HG03159 (cell line): ENCODE results near the gene NUFIP1.
"Not testable (repeated sequence)": the region's sequence is repeated elsewhere in the genome, so short reads cannot be mapped to it uniquely, and the experiment has no call there.

Experiments used
- ATAC-seq: cut with Tn5 transposase; IDR thresholded peaks from one replicate; pipeline ENCODE4 v1.9.1; 2021; ENCODE audit warnings: mild to moderate bottlenecking, moderate library complexity; ENCODE audit not compliant: unreplicated experiment

NUFIP1 gene

GRCh38 chr13:44971656-44972595, 17.3 kb downstream of the NUFIP1 start:
- no peak for ATAC-seq

GRCh38 chr13:44969551-44970484, 19.5 kb downstream of the NUFIP1 start:
- no peak for ATAC-seq

GRCh38 chr13:44968434-44968815, 20.8 kb downstream of the NUFIP1 start:
- ATAC-seq = no peak

GRCh38 chr13:44967704-44968433, 21.4 kb downstream of the NUFIP1 start:
- no peak for ATAC-seq

- no peak for ATAC-seq
Observed at GRCh38 chr13:44961997-44962396, 27.3 kb downstream of the NUFIP1 start.

GRCh38 chr13:44955406-44955805, 33.9 kb downstream of the NUFIP1 start:
- no peak for ATAC-seq

- no peak for ATAC-seq
Observed at GRCh38 chr13:44954224-44954623, 35.0 kb downstream of the NUFIP1 start.

GRCh38 chr13:44952671-44953070, 36.6 kb downstream of the NUFIP1 start:
- ATAC-seq = no peak

- ATAC-seq = no peak
Observed at GRCh38 chr13:44951184-44951583, 38.1 kb downstream of the NUFIP1 start.

GRCh38 chr13:44943411-44943810, 45.9 kb downstream of the NUFIP1 start:
- ATAC-seq = not testable (repeated sequence)

- no peak for ATAC-seq
Observed at GRCh38 chr13:44938854-44939253, 50.4 kb downstream of the NUFIP1 start.

- no peak for ATAC-seq
Observed at GRCh38 chr13:44936246-44936645, 53.0 kb downstream of the NUFIP1 start.

- no peak for ATAC-seq
Observed at GRCh38 chr13:44934724-44935123, 54.5 kb downstream of the NUFIP1 start.

- no peak for ATAC-seq
Observed at GRCh38 chr13:44932850-44933251, 56.4 kb downstream of the NUFIP1 start.

GRCh38 chr13:44932171-44932849, 57.0 kb downstream of the NUFIP1 start:
- ATAC-seq = no peak

- no peak for ATAC-seq
Observed at GRCh38 chr13:44930963-44931623, 58.2 kb downstream of the NUFIP1 start.

GRCh38 chr13:44930280-44930679, 59.0 kb downstream of the NUFIP1 start:
- no peak for ATAC-seq

- no peak for ATAC-seq
Observed at GRCh38 chr13:44929692-44930091, 59.6 kb downstream of the NUFIP1 start.

GRCh38 chr13:44927968-44928367, 61.3 kb downstream of the NUFIP1 start:
- ATAC-seq = no peak
